HEK293 (cell line): ENCODE results near the gene TGFB2.

Experiments
- BCL6B ChIP-seq: fragments of 450-650 bp; formaldehyde crosslinking; IDR thresholded peaks from 2 replicates; pipeline ENCODE4 v1.5.1; 2017; ENCODE audit warnings: missing biosample characterization, missing genetic modification characterization
- GLI2 ChIP-seq: fragments of 450-650 bp; formaldehyde crosslinking; IDR thresholded peaks from 2 replicates; pipeline ENCODE4; 2017; ENCODE audit warnings: missing biosample characterization, missing genetic modification characterization, low read depth, borderline replicate concordance
- GLIS1 ChIP-seq: fragments of 450-650 bp; formaldehyde crosslinking; IDR thresholded peaks from 2 replicates; pipeline ENCODE4 v1.5.1; 2016; ENCODE audit warnings: missing biosample characterization, missing genetic modification characterization
- HIC1 ChIP-seq: fragments of 450-650 bp; formaldehyde crosslinking; IDR thresholded peaks from 2 replicates; pipeline ENCODE4 v1.5.1; 2016; ENCODE audit warnings: missing biosample characterization, missing genetic modification characterization
- HOXC10 ChIP-seq: sonication (generic); formaldehyde crosslinking; IDR thresholded peaks from 2 replicates; pipeline ENCODE4 v1.8.1; 2023; ENCODE audit warnings: mild to moderate bottlenecking, missing genetic modification reagents
- IKZF3 ChIP-seq: fragments of 450-650 bp; IDR thresholded peaks from 2 replicates; pipeline ENCODE4 v1.5.0; 2018; ENCODE audit warnings: missing biosample characterization, mild to moderate bottlenecking, missing genetic modification characterization, moderate library complexity
- KLF1 ChIP-seq: fragments of 450-650 bp; formaldehyde crosslinking; IDR thresholded peaks from 2 replicates; pipeline ENCODE4 v1.5.1; 2016; ENCODE audit warnings: missing biosample characterization, missing genetic modification characterization
- KLF7 ChIP-seq: fragments of 450-650 bp; formaldehyde crosslinking; IDR thresholded peaks from 2 replicates; pipeline ENCODE4 v1.5.1; 2016; ENCODE audit warnings: missing biosample characterization, missing genetic modification characterization, borderline replicate concordance
- KLF9 ChIP-seq: fragments of 450-650 bp; formaldehyde crosslinking; IDR thresholded peaks from 2 replicates; pipeline ENCODE4 v1.5.1; 2016; ENCODE audit warnings: missing biosample characterization, missing genetic modification characterization, low read depth
- MZF1 ChIP-seq: fragments of 450-650 bp; formaldehyde crosslinking; IDR thresholded peaks from 2 replicates; pipeline ENCODE4 v1.5.1; 2017; ENCODE audit warnings: missing biosample characterization, missing genetic modification characterization, borderline replicate concordance
- OVOL3 ChIP-seq: fragments of 450-650 bp; formaldehyde crosslinking; IDR thresholded peaks from 2 replicates; pipeline ENCODE4 v1.5.1; 2016; ENCODE audit warnings: missing biosample characterization, missing genetic modification characterization
- RBAK ChIP-seq: fragments of 450-650 bp; formaldehyde crosslinking; IDR thresholded peaks from 2 replicates; pipeline ENCODE4 v1.5.1; 2016; ENCODE audit warnings: missing biosample characterization, missing genetic modification characterization
- SCRT2 ChIP-seq: fragments of 450-650 bp; formaldehyde crosslinking; IDR thresholded peaks from 2 replicates; pipeline ENCODE4 v1.5.1; 2016; ENCODE audit warnings: missing biosample characterization, missing genetic modification characterization
- ZNF114 ChIP-seq: fragments of 450-650 bp; formaldehyde crosslinking; IDR thresholded peaks from 2 replicates; pipeline ENCODE4 v1.5.0; 2017; ENCODE audit warnings: missing biosample characterization, missing genetic modification characterization
- ZNF146 ChIP-seq: fragments of 450-650 bp; formaldehyde crosslinking; IDR thresholded peaks from 2 replicates; pipeline ENCODE4 v1.5.1; 2016; ENCODE audit warnings: missing biosample characterization, missing genetic modification characterization
- ZNF19 ChIP-seq: fragments of 450-650 bp; formaldehyde crosslinking; IDR thresholded peaks from 2 replicates; pipeline ENCODE4; 2016; ENCODE audit warnings: missing biosample characterization, missing genetic modification characterization, low read depth
- ZNF366 ChIP-seq: fragments of 450-650 bp; formaldehyde crosslinking; conservative IDR thresholded peaks from 2 replicates; pipeline ENCODE4 v1.5.1; 2016; ENCODE audit warnings: missing biosample characterization, missing genetic modification characterization
- ZNF488 ChIP-seq: fragments of 450-650 bp; formaldehyde crosslinking; IDR thresholded peaks from 2 replicates; pipeline ENCODE4 v1.5.1; 2016; ENCODE audit warnings: missing biosample characterization, missing genetic modification characterization
- ZNF548 ChIP-seq: fragments of 450-650 bp; formaldehyde crosslinking; IDR thresholded peaks from 2 replicates; pipeline ENCODE4 v1.5.1; 2016; ENCODE audit warnings: missing biosample characterization, missing genetic modification characterization
- ZNF624 ChIP-seq: fragments of 450-650 bp; formaldehyde crosslinking; IDR thresholded peaks from 2 replicates; pipeline ENCODE4 v1.5.1; 2017; ENCODE audit warnings: missing biosample characterization, missing genetic modification characterization
- ZNF701 ChIP-seq: fragments of 450-650 bp; formaldehyde crosslinking; IDR thresholded peaks from 2 replicates; pipeline ENCODE4 v1.5.1; 2016; ENCODE audit warnings: missing biosample characterization, missing genetic modification characterization
- ZNF785 ChIP-seq: fragments of 450-650 bp; formaldehyde crosslinking; IDR thresholded peaks from 2 replicates; pipeline ENCODE4 v1.5.1; 2016; ENCODE audit warnings: missing biosample characterization, missing genetic modification characterization
- ZSCAN16 ChIP-seq: fragments of 450-650 bp; formaldehyde crosslinking; IDR thresholded peaks from 2 replicates; pipeline ENCODE4 v1.5.1; 2016; ENCODE audit warnings: missing biosample characterization, missing genetic modification characterization
- ZSCAN23 ChIP-seq: fragments of 450-650 bp; formaldehyde crosslinking; IDR thresholded peaks from 2 replicates; pipeline ENCODE4 v1.5.1; 2016; ENCODE audit warnings: missing biosample characterization, missing genetic modification characterization
- TF ChIP-seq, protein P1 (sequence below): fragments of 450-650 bp; formaldehyde crosslinking; IDR thresholded peaks from 2 replicates; pipeline ENCODE4 v1.5.1; 2016; ENCODE audit warnings: missing biosample characterization, missing genetic modification characterization, borderline replicate concordance
- TF ChIP-seq, protein P2 (sequence below): fragments of 450-650 bp; formaldehyde crosslinking; IDR thresholded peaks from 2 replicates; pipeline ENCODE4 v1.5.1; 2017; ENCODE audit warnings: missing biosample characterization, missing genetic modification characterization
- TF ChIP-seq, protein P3 (sequence below): fragments of 450-650 bp; formaldehyde crosslinking; IDR thresholded peaks from 2 replicates; pipeline ENCODE4 v1.5.1; 2016; ENCODE audit warnings: missing biosample characterization, missing genetic modification characterization
- TF ChIP-seq, protein P4 (sequence below): fragments of 450-650 bp; formaldehyde crosslinking; optimal IDR thresholded peaks from 2 replicates; pipeline ENCODE3; 2016; ENCODE audit warnings: missing biosample characterization, mild to moderate bottlenecking, missing genetic modification characterization

The TGFB2 gene

DNA sequence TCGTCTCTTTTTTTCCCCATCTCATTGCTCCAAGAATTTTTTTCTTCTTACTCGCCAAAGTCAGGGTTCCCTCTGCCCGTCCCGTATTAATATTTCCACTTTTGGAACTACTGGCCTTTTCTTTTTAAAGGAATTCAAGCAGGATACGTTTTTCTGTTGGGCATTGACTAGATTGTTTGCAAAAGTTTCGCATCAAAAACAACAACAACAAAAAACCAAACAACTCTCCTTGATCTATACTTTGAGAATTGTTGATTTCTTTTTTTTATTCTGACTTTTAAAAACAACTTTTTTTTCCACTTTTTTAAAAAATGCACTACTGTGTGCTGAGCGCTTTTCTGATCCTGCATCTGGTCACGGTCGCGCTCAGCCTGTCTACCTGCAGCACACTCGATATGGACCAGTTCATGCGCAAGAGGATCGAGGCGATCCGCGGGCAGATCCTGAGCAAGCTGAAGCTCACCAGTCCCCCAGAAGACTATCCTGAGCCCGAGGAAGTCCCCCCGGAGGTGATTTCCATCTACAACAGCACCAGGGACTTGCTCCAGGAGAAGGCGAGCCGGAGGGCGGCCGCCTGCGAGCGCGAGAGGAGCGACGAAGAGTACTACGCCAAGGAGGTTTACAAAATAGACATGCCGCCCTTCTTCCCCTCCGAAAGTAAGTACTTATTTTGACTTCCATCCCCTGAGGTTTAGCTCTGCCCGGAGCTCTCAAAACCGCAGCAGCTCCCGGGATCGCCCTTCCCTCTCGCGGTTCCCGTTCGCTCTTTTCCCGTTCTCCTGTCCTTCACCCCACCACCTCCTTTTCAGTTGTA, 1.5 kb downstream of the TGFB2 start (continued):
- TF ChIP-seq HIC1 (tag by site-specific recombination) (no peak), GLIS1 (tag by site-specific recombination) (no peak), ZNF146 (no peak), ZNF366 (tag by site-specific recombination) (peak; percentile 23; the same call in 1 of the 2 replicates), ZSCAN23 (tag by site-specific recombination) (no peak), SCRT2 (tag by site-specific recombination) (no peak), BCL6B (tag by site-specific recombination) (no peak), HOXC10 (no peak), KLF1 (no peak), ZNF548 (tag by site-specific recombination) (no peak), ZNF701 (tag by site-specific recombination) (no peak), IKZF3 (tag by site-specific recombination) (no peak), GLI2 (tag by site-specific recombination) (no peak), ZNF114 (no peak), ZNF19 (no peak), ZNF488 (tag by site-specific recombination) (no peak), OVOL3 (no peak), RBAK (tag by site-specific recombination) (no peak), KLF9 (tag by site-specific recombination) (no peak), ZNF624 (no peak), ZSCAN16 (0 out of 2 replicates have a peak, but pooled peaks have one; percentile 47), KLF7 (tag by site-specific recombination) (no peak), ZNF785 (tag by site-specific recombination) (no peak), MZF1 (tag by site-specific recombination) (no peak)
- TF ChIP-seq, protein P1, sequence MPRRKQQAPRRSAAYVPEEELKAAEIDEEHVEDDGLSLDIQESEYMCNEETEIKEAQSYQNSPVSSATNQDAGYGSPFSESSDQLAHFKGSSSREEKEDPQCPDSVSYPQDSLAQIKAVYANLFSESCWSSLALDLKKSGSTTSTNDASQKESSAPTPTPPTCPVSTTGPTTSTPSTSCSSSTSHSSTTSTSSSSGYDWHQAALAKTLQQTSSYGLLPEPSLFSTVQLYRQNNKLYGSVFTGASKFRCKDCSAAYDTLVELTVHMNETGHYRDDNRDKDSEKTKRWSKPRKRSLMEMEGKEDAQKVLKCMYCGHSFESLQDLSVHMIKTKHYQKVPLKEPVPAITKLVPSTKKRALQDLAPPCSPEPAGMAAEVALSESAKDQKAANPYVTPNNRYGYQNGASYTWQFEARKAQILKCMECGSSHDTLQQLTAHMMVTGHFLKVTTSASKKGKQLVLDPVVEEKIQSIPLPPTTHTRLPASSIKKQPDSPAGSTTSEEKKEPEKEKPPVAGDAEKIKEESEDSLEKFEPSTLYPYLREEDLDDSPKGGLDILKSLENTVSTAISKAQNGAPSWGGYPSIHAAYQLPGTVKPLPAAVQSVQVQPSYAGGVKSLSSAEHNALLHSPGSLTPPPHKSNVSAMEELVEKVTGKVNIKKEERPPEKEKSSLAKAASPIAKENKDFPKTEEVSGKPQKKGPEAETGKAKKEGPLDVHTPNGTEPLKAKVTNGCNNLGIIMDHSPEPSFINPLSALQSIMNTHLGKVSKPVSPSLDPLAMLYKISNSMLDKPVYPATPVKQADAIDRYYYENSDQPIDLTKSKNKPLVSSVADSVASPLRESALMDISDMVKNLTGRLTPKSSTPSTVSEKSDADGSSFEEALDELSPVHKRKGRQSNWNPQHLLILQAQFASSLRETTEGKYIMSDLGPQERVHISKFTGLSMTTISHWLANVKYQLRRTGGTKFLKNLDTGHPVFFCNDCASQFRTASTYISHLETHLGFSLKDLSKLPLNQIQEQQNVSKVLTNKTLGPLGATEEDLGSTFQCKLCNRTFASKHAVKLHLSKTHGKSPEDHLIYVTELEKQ (tag by site-specific recombination): no peak
- TF ChIP-seq, protein P2, sequence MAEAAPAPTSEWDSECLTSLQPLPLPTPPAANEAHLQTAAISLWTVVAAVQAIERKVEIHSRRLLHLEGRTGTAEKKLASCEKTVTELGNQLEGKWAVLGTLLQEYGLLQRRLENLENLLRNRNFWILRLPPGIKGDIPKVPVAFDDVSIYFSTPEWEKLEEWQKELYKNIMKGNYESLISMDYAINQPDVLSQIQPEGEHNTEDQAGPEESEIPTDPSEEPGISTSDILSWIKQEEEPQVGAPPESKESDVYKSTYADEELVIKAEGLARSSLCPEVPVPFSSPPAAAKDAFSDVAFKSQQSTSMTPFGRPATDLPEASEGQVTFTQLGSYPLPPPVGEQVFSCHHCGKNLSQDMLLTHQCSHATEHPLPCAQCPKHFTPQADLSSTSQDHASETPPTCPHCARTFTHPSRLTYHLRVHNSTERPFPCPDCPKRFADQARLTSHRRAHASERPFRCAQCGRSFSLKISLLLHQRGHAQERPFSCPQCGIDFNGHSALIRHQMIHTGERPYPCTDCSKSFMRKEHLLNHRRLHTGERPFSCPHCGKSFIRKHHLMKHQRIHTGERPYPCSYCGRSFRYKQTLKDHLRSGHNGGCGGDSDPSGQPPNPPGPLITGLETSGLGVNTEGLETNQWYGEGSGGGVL (tag by site-specific recombination): no peak
- TF ChIP-seq, protein P3, sequence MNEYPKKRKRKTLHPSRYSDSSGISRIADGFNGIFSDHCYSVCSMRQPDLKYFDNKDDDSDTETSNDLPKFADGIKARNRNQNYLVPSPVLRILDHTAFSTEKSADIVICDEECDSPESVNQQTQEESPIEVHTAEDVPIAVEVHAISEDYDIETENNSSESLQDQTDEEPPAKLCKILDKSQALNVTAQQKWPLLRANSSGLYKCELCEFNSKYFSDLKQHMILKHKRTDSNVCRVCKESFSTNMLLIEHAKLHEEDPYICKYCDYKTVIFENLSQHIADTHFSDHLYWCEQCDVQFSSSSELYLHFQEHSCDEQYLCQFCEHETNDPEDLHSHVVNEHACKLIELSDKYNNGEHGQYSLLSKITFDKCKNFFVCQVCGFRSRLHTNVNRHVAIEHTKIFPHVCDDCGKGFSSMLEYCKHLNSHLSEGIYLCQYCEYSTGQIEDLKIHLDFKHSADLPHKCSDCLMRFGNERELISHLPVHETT (tag by site-specific recombination): no peak
- TF ChIP-seq, protein P4, sequence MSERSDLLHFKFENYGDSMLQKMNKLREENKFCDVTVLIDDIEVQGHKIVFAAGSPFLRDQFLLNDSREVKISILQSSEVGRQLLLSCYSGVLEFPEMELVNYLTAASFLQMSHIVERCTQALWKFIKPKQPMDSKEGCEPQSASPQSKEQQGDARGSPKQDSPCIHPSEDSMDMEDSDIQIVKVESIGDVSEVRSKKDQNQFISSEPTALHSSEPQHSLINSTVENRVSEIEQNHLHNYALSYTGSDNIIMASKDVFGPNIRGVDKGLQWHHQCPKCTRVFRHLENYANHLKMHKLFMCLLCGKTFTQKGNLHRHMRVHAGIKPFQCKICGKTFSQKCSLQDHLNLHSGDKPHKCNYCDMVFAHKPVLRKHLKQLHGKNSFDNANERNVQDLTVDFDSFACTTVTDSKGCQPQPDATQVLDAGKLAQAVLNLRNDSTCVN (tag by site-specific recombination): no peak
